Measurements from ENCODE around the gene PPP2R2B. TPM values are rescaled to one million over a fixed set of nuclear protein-coding genes. Genes with fewer than 3 reads are reported as not detected.
"Not testable (repeated sequence)": the region's sequence is repeated elsewhere in the genome, so short reads cannot be mapped to it uniquely, and the experiment has no call there.

Gene PPP2R2B
- total RNA-seq, 1 experiment from 2014 or later = not detected

GRCh38 chr5:146618434-146618833 lies 260.1 kb downstream of the PPP2R2B start:
- Histone ChIP-seq H3K4me2 (ENCODE audit: low read length) (no peak overlapping the region), H3K27me3 (ENCODE audit: insufficient read depth, low read length) (no peaks in the 10 kb centered on the region), H3K4me1 (ENCODE audit: control insufficient read depth in 1 of 2, insufficient read depth in 2 of 2, low read length in 2 of 2) (no peaks in the 10 kb centered on the region), H3K36me3 (ENCODE audit: control insufficient read depth in 1 of 2, insufficient read depth in 2 of 2, low read length in 2 of 2) (no peaks in the 10 kb centered on the region), H2AFZ (ENCODE audit: low read depth, low read length, poor library complexity, severe bottlenecking) (no peak overlapping the region), H4K20me1 (ENCODE audit: insufficient read depth) (no peaks in the 10 kb centered on the region), H3K79me2 (ENCODE audit: insufficient read depth, low read length) (no peaks in the 10 kb centered on the region), H3K9me2 (ENCODE audit: insufficient read depth) (no peaks in the 10 kb centered on the region), H3K9me3 (ENCODE audit: control insufficient read depth in 1 of 2, insufficient read depth in 1 of 2, low read depth in 1 of 2, low read length in 2 of 2) (no peaks in the 10 kb centered on the region), H3K9ac (ENCODE audit: low read length) (no peak overlapping the region), H3K4me3 (replicated peaks in 1 of 2; ENCODE audit: low read depth in 1 of 2, low read length in 2 of 2) (no peak overlapping the region), H3K27ac (ENCODE audit: low read depth, low read length) (no peak overlapping the region)
- CTCF ChIA-PET = interaction anchor here (1.0 kb wide), 1 partner anchor 85 kb away, joined by 3 read pairs; no protein-coding TSS in a partner anchor
- ATAC-seq (no peak), DNase-seq (ENCODE audit: low read depth, low spot score) (no peak)
- POLR2A ChIA-PET = no interaction called here
- intact Hi-C loops (cut with micrococcal nuclease) = no loop called here
- RAD21 ChIA-PET (ENCODE audit: low non-redundant PET in 1 of 2, low total read pairs in 2 of 2, uncharacterized antibody in 2 of 2, unreplicated experiment in 2 of 2) = no interaction called here
- BruUV-seq (replicated peaks) = no TSS peak
- no peak for TF ChIP-seq EZH2phosphoT487 (IDR thresholded peaks at IDR 0.05; ENCODE audit: borderline replicate concordance)
- no peak for TF ChIP-seq POLR2AphosphoS5 (IDR thresholded peaks at IDR 0.05; ENCODE audit: low read depth, low read length)
- no peak for TF ChIP-seq ZFX (IDR thresholded peaks at IDR 0.05)
- TF ChIP-seq RAD21 (IDR thresholded peaks at IDR 0.05; ENCODE audit: low read depth) = no peak
- no peak for TF ChIP-seq TCF7L2 (IDR thresholded peaks at IDR 0.05; ENCODE audit: borderline replicate concordance, extremely low read depth, insufficient read depth, insufficient read length)
- TF ChIP-seq CEBPB (IDR thresholded peaks at IDR 0.05; ENCODE audit: low read depth) = no peak

GRCh38 chr5:146609731-146610130 lies 268.8 kb downstream of the PPP2R2B start:
- H3K27me3 ChIP-seq (ENCODE audit: insufficient read depth, low read length); H3K4me2 ChIP-seq (ENCODE audit: low read length); H3K4me3 ChIP-seq (replicated peaks in 1 of 2; ENCODE audit: low read depth in 1 of 2, low read length in 2 of 2); H3K36me3 ChIP-seq (ENCODE audit: control insufficient read depth in 1 of 2, insufficient read depth in 2 of 2, low read length in 2 of 2); H2AFZ ChIP-seq (ENCODE audit: low read depth, low read length, poor library complexity, severe bottlenecking); H3K9me2 ChIP-seq (ENCODE audit: insufficient read depth); BruUV-seq (replicated peaks); H4K20me1 ChIP-seq (ENCODE audit: insufficient read depth); ATAC-seq; H3K27ac ChIP-seq (ENCODE audit: low read depth, low read length); intact Hi-C loops (cut with micrococcal nuclease); DNase-seq (ENCODE audit: low read depth, low spot score); H3K9me3 ChIP-seq (ENCODE audit: control insufficient read depth in 1 of 2, insufficient read depth in 1 of 2, low read depth in 1 of 2, low read length in 2 of 2); RAD21 ChIA-PET (ENCODE audit: low non-redundant PET in 1 of 2, low total read pairs in 2 of 2, uncharacterized antibody in 2 of 2, unreplicated experiment in 2 of 2); H3K4me1 ChIP-seq (ENCODE audit: control insufficient read depth in 1 of 2, insufficient read depth in 2 of 2, low read length in 2 of 2); H3K79me2 ChIP-seq (ENCODE audit: insufficient read depth, low read length); CTCF ChIA-PET; POLR2A ChIA-PET; H3K9ac ChIP-seq (ENCODE audit: low read length): not testable (repeated sequence)
